NCI-H1092 (cell line): ENCODE data around the gene NTN5.
"Not testable (repeated sequence)": the region's sequence is repeated elsewhere in the genome, so short reads cannot be mapped to it uniquely, and the experiment has no call there.

Experiments
- DNase-seq: peaks from one replicate; lab custom pipeline; 2025; lab: John Stamatoyannopoulos, UW

NTN5 gene

DNA sequence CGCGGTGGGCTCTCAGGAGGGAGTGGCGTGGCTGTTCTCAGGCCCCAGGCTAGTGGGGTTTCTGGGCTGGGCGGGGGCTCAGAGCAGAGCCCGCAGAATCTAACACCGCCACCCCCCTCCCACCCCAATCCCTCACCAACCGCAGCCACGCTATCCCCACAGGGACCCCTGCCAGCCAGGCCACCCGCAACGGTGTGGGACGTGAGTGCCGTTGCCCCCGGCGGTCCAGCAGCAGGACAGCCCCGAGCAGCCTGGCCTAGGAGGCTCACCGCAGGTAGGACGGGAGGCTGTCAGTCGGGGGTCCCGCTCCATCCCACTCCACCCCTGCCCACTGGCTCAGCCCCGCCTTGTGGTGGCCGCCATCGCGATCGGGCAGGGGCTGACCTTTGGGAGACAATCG, at the start of gene NTN5:
Gene NTN5 (minus strand): TSS at position 24 of the 400 bp plus-strand sequence. CDS start 2,031 bp downstream, outside the sequence.
- DNase-seq: no peak

DNA sequence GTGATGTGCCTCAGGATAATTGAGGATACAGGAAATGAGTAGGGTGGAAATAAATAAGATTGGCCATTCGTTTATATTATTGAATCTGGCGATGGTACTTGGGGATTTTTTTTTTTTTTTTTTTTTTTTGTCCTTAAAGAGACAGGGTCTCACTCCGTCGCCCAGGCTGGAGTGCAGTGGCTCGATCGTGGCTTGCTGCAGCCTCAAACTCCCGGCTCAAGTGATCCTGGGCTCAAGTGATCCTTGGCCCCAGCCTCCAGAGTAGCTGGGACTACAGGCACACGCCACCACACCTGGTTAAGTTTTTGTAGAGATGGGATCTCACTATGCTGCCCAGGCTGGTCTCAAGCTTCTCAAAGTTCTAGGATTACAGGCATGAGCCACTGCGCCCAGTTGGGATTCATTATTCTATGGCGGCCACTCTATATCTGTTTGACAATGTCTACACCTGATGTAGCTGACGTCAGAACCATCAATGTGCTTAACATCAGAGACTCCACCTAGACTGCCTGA, 49.4 kb upstream of the NTN5 start:
- no peak for DNase-seq

DNA sequence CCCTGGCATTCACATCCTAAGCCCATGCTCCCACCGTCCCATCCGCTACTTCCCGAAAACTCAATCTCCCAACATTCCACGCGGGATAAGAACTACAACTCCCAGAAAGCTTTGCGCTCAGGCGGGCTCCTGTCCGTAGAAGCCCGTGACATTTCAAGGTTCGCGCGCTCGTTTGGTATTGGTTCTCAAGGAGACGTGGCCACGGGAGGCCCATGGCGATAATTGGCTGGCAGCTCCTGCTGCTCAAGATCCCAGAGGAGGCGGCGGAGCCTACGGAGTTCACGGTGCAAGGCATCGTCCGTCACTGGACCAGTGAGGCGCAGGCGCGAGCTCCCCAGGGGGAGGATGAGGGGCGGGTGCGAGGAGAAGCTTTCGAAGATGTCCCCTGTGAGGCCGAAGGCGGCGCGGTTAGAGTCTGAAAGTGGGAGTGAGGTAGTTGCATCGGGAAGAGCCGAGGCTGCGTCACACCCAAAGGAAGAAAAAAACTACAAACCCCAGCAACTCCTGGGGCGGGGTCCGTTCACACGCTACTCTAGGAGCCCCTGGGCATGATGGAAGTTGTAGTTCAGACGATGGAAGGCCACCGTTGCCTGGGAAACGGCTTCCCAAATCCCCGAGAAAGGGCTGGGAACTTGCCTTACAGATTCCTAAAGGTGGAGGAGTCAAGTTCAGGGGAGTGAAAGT, 47.9 kb upstream of the NTN5 start:
- peak; percentile 95 for DNase-seq

DNA sequence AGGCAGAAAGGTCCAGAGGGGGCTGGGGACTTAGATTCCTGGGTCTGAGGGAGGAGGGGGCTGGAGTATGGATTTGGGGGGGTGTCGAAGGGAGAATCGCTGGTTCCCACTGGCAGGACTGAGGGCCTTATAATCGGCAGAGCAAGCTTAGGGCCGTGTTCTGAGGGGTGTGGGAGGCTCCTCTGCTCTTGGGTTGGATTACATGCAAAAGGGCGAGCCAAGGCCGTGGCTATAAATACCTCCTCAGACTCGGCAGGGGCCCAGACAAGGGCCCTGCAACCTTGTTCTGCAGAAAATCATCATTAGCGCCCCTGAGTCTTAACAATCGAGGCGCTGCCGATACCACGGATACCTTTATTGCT, 47.4 kb upstream of the NTN5 start:
- no peak for DNase-seq

- DNase-seq: no peak
Measured at GRCh38 chr19:48719263-48720171, 46.7 kb upstream of the NTN5 start, which contains the start of gene MAMSTR. TSS of gene MAMSTR (minus strand) at chr19:48719725. CDS start at chr19:48719031, 694 bp downstream.

GRCh38 chr19:48718711-48719231, 46.0 kb upstream of the NTN5 start:
- no peak for DNase-seq

- DNase-seq: not testable (repeated sequence)
Measured at GRCh38 chr19:48718106-48718505, 45.3 kb upstream of the NTN5 start.

GRCh38 chr19:48716562-48717291, 43.9 kb upstream of the NTN5 start:
- peak; percentile 43 for DNase-seq

DNA sequence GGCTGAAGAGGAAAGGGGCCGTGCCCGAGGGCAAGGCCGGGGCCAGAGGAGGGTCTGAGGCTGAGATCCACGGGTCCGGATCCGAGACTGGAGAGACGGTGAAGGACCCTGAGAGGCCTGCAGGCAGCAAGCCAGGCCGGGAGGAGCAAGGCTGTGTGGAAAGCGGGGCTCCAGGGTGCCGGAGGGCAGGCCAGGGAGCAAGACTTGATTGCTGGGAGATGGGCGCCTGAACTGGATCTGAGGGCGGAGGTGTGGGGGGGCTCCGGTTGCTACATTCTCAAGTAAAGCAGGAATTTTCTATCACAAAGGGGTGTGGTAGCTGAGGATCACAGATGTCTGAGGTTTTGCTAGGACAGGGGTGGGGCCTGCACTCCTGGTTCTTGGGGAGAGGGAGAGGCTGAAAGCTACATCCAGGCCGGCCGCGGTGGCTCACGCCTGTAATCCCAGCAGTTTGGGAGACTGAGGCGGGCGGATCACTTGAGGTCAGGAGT, 42.9 kb upstream of the NTN5 start:
- DNase-seq: no peak

DNA sequence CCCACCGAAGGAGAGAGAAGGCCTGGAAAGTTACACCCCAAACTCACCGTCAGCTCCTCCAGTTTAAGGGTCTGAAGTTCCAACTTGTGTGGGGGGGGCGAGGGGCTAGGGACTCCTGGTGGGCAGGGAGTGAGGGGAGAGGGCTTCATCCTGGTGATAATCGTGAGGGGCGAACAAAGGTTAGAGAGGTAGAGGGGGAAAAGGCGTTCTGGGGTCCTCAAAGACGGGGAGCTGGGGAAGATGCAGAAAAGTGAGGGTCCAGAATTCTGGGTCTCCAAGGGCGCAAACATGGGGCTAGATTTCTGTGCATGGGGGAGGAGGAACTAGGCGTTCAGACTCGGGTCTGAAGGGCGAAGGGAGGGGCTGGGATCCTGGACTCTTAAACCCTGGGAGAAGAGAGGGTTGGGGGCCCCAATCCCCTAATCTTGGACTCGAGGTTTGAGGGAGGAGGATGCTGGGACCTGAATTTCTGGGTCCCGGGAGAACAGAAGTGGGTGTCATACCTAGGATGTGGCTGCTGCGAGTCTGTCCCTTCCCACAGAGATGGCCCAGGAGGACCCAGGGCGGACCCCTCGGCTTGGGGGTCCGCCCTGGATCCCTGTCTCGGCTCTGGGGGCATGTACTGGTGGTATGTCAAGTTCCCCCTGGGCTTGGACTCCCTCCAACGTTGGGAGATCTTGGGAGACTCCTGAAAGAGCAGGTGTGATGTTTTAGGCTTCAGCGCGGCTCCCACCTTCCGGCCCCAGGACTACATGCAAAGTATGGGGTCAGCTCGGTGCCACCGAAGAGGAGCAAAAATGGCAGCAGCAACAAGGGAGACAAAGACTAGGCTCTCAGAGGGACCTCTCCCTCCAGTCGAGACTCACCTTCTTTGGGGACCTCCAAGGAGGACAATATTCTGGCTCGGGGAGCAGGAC, 42.2 kb upstream of the NTN5 start:
- DNase-seq: no peak

DNA sequence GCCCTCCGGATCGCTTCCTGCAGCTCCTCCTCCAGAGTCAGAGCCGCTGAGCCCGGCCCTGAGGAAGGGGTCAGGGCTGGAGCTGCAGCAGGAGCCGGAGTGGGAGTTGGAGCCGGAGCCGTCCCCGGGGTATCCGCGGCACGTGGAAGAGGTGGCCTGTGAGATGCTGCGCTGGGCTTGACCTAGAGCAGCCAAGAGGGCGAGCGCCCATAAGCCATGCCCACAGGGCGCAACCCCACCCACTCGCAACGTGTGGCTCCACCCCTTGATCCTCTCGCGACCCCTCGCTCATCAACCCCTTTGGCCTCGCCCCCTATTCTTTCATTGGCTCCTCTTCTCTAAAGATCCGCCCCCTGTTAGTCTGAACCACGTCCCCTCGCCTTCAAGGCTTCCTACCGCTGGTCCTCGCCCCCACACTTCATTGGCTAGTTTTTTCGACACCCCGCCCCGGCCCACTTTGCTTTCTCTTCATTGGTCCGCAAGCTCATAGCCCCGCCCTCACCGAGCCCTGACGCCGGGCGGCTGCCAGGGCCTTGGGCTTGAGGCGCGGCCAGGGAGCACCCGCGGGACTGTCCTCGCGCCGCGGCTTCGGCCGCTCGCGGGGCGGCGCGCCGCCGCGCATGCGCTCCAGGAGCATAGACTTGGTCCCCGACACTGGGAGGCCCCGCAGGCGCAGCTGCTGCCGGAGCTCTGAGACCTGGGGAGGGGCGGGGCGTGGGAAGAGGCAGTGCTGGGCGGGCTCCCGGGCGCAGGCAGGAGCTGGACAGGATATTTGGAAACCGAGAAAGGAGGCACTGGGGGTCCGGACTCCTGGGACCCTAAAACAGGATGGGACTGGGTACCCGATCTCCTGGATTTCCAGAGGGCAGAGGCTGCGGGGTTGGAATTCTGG, 41.3 kb upstream of the NTN5 start:
- peak; percentile 98 for DNase-seq

- no peak for DNase-seq
Measured at GRCh38 chr19:48713041-48713863, 40.4 kb upstream of the NTN5 start.

DNA sequence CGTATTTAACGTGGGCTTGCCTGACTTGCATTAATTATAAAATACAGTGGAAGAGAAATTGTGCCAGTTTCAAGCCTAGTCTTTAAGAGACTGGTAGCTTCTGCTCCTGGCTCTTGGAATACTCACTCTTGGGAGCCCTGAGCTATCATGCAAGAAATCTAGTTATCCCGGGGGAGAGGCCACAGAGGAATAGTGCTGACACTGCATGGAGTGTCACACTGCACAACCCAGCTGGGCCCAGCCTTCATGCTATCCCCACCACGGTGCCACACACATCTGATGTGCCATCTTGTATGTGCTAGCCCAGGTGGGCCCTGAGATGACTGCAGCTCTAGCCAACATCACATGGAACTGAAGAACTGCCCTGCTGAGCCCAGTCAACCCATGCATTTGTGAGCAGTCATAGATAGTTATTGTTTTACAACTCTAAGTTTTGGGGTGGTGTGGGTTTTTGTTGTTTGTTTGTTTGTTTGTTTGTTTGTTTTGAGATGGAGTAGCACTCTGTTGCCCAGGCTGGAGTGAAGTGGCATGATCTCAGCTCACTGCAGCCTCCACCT, 38.4 kb upstream of the NTN5 start:
- DNase-seq: no peak

DNA sequence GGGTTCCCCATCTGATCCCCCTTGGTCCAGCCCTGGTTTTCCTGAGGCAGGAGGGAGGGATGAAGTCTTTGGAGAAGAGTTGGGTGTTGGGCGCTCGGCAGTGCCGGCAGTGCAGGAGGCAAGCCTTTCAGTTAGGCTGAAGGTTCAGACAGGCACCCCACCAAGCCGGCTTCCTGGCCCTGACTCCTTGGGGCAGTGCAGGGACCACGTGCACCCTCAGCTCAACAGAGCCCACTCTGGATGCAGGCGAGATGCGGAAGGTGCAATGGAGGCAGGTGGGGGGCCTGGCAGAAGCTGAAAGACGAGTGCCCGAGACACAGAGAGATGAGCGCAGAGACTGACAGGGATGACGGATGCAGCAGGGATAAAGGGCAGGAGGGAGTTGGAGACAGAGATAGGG, 35.7 kb upstream of the NTN5 start:
- DNase-seq: no peak

DNA sequence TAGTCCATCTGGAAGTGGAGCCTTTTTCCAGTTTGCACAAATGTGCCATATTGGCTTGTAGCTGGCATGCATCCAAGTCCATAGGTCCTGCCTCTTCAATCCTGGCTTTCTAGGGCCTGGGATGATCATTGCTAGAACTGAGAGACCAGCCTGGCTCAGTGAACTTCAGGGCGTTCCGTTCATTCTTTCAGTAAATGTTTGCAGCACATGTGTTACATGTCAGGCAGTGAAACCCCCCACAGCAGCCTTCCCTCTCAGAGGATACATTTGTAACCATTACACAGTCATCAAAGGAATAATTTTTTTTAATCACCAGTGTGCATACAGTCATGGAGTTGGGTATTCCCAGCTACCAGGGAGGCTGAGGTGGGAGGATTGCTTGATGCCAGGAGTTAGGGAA, 32.6 kb upstream of the NTN5 start:
- no peak for DNase-seq

- no peak for DNase-seq
Measured at GRCh38 chr19:48703316-48703715, 30.5 kb upstream of the NTN5 start.

DNA sequence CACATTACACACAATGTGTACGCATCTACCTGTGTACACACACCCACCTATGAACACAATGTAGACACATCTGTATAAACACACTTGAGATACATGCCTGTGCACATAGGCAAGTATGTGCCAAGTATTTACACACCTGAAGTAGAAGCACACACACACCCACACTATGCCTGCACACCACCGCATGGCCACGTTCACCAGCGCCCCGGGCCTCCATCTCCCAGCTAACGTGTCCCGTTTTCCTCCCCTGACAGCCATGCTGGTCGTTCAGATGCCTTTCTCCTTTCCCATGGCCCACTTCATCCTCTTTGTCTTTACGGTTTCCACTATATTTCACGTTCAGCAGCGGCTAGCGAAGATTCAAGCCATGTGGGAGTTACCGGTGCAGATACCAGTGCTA, 29.9 kb upstream of the NTN5 start:
- DNase-seq: no peak

GRCh38 chr19:48698046-48698445, 25.2 kb upstream of the NTN5 start:
- DNase-seq: no peak
